Fibroblast of pulmonary artery (primary cell): Measurements from ENCODE around the gene IGF2R.
A peak's percentile ranks its signal among the peaks of the same experiment; 100 is the strongest.

Experiments
- DNase-seq: peaks from one replicate; pipeline ENCODE4 v3.0.0-alpha.2; 2010; ENCODE audit warnings: low read depth
- H3K4me3 ChIP-seq: replicated peaks from 2 replicates; pipeline ENCODE4 v1.5.1; 2011; ENCODE audit warnings: low read depth, mild to moderate bottlenecking, control low read depth, low read length, moderate library complexity
- TF ChIP-seq, protein P1 (sequence below): IDR thresholded peaks from 2 replicates; pipeline ENCODE4 v1.5.1; 2011; ENCODE audit warnings: mild to moderate bottlenecking, control low read depth, low read length, inconsistent platforms; ENCODE audit errors: missing control alignments

The IGF2R gene

DNA sequence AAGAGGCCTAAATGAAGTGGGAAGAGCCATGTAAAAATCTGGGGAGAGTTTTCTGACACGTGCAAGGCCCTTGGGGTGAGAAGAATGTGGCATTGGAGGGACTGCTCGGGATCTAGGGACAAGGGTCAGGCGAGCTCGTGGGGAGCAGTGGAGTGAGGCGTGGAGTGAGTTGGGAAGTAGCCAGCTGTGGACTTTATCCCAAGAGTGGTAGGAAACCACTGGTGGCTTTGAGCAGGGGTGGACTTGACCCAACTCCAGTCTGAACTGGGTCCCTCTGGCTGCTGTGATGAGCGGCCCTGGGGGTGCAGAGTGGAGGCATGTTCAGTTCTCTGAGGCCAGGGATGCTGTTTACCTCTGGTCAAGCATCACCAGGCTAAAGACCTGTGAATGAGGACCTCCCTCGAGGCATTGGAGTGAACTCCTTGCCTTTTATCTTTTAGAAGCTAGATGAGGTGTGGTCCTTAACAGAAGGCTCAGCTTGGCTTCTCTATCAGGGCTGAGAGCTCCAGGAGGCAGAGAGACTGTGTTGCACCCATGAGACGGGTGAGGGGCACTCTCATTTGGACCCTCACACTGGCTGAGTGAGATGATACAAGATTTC, 173.3 kb downstream of the IGF2R start:
- TF ChIP-seq, protein P1, sequence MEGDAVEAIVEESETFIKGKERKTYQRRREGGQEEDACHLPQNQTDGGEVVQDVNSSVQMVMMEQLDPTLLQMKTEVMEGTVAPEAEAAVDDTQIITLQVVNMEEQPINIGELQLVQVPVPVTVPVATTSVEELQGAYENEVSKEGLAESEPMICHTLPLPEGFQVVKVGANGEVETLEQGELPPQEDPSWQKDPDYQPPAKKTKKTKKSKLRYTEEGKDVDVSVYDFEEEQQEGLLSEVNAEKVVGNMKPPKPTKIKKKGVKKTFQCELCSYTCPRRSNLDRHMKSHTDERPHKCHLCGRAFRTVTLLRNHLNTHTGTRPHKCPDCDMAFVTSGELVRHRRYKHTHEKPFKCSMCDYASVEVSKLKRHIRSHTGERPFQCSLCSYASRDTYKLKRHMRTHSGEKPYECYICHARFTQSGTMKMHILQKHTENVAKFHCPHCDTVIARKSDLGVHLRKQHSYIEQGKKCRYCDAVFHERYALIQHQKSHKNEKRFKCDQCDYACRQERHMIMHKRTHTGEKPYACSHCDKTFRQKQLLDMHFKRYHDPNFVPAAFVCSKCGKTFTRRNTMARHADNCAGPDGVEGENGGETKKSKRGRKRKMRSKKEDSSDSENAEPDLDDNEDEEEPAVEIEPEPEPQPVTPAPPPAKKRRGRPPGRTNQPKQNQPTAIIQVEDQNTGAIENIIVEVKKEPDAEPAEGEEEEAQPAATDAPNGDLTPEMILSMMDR = no peak
- H3K4me3 ChIP-seq = no peak overlapping the region

GRCh38 chr6:160146454-160147145, 177.7 kb downstream of the IGF2R start:
- no peak overlapping the region for H3K4me3 ChIP-seq
- TF ChIP-seq, protein P1 = no peak
- DNase-seq = no peak

More for the DNA sequence above, 173.3 kb downstream of the IGF2R start:
- DNase-seq = no peak

DNA sequence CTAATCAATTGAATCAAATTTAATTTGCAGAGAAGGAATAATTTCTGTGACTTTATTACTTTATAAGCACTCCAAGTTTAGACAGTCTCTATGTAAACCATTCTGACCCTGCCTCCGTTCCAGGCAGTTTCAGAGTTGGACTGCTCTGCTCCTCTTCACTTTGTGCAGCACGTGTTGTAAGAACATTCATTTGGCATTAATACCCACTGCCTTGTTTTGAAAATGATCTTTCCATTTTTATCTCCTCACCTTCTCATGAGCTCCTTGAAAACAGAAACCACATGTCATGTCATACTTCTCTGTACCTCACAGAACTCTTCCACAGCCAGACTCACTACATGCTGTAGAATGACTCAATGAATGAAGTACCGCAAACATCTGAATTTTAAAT, 178.3 kb downstream of the IGF2R start:
- no peak for DNase-seq
- TF ChIP-seq, protein P1 = no peak
- H3K4me3 ChIP-seq = no peak overlapping the region

- H3K4me3 ChIP-seq = no peak overlapping the region
- TF ChIP-seq, protein P1 = no peak
- DNase-seq = no peak
Observed at GRCh38 chr6:160154471-160154870, 185.6 kb downstream of the IGF2R start.

GRCh38 chr6:160156842-160157241, 188.0 kb downstream of the IGF2R start:
- TF ChIP-seq, protein P1 = no peak
- peak; percentile 36 for DNase-seq
- H3K4me3 ChIP-seq = no peak overlapping the region

GRCh38 chr6:160160450-160160849, 191.6 kb downstream of the IGF2R start:
- DNase-seq = no peak
- TF ChIP-seq, protein P1 = no peak
- no peak overlapping the region for H3K4me3 ChIP-seq
